Stimulated activated CD8-positive, alpha-beta memory T cell treated with anti-CD3 and anti-CD28 coated beads, Interleukin-4, amount 100 ng/mL, for 48 hours (primary cell): ENCODE data around the gene BRPF1.

Source experiments
- DNase-seq: peaks from one replicate; pipeline ENCODE4 v3.0.0-alpha.2; 2020

BRPF1 gene

GRCh38 chr3:9739181-9739580 lies 7.6 kb downstream of the BRPF1 start:
- no peak for DNase-seq

- DNase-seq, result no peak
Observed at GRCh38 chr3:9742560-9742959, 11.0 kb downstream of the BRPF1 start.

DNA sequence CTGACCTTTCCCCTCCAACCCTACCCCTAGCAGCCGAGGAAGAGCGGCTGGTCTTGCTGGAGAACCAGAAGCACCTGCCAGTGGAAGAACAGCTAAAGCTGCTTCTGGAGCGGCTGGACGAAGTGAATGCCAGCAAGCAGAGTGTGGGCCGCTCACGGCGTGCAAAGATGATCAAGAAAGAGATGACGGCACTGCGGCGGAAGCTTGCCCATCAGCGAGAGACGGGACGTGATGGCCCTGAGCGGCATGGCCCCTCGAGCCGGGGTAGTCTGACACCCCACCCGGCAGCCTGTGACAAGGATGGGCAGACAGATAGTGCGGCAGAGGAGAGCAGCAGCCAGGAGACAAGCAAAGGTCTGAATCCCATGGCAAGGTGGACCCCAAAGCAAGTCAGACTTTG lies 12.0 kb downstream of the BRPF1 start:
- no peak for DNase-seq

DNA sequence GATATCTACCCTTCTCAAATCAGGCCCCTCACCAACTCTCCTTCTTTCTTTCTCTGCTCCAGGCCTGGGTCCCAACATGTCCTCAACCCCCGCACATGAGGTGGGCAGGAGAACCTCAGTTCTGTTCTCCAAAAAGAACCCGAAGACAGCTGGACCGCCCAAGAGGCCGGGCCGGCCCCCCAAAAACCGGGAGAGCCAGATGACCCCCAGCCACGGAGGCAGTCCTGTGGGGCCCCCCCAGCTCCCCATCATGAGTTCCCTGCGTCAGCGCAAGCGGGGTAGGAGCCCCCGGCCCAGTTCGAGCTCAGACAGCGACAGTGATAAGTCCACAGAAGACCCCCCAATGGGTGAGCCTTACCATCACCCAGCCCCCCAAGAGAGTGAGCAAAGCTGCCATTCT lies 12.6 kb downstream of the BRPF1 start:
- no peak for DNase-seq

GRCh38 chr3:9745521-9745920 lies 14.0 kb downstream of the BRPF1 start:
- DNase-seq, result no peak

DNA sequence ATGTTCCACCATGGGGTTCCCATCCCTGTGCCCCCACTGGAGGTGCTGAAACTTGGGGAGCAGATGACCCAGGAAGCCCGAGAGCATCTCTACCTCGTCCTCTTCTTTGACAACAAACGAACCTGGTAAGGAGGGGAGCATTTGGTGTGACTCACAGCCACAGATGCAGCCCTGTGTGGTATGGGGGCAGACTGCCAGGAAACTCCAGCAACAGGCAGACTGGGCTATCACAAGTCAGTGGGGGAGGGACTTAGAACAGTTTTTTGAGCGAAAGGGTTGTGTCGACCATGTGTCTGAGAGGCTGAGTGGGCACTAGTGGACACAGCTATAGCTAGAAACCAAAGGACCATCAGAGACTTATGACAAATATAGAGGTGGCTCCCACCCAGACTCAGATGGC lies 14.8 kb downstream of the BRPF1 start:
- peak; percentile 64 for DNase-seq

GRCh38 chr3:9747267-9747666 lies 15.7 kb downstream of the BRPF1 start:
- no peak for DNase-seq

DNA sequence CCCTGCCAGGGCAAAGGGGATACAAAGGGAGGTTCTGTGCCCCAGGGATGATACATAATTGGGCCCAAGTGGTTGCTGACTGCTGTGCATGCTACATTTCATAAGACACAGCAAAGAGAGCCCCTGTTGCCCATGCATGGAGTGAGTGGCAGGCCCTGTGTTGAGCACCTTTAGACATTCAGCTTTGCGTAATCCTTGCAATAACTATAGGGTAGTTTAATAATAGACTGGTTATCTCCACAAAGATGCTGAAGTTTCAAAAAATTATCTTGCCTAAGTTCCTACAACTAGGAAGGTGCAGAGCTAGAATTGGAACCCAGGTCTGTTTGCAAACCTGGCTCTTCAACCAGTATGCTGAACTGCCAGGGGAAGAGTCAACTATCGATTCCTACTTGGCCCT lies 16.5 kb downstream of the BRPF1 start:
- DNase-seq, result no peak

DNA sequence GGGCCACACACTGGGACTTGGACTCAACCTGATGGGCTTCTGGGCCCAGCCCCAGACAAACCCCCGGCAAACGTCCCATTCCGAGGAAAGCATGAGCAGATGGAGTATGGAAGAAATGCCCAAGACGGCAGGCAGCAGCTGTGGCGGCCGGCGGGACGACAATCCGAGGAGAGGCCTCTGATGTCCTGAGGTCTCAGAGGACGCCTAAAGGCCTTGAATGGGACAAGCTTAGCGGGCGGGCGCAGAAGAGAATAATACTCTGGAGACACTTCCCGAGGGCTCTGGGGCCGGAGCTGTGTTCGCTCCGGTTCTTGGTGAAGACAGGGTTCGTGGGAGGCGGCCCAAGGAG lies 17.7 kb downstream of the BRPF1 start:
- DNase-seq, result no peak

DNA sequence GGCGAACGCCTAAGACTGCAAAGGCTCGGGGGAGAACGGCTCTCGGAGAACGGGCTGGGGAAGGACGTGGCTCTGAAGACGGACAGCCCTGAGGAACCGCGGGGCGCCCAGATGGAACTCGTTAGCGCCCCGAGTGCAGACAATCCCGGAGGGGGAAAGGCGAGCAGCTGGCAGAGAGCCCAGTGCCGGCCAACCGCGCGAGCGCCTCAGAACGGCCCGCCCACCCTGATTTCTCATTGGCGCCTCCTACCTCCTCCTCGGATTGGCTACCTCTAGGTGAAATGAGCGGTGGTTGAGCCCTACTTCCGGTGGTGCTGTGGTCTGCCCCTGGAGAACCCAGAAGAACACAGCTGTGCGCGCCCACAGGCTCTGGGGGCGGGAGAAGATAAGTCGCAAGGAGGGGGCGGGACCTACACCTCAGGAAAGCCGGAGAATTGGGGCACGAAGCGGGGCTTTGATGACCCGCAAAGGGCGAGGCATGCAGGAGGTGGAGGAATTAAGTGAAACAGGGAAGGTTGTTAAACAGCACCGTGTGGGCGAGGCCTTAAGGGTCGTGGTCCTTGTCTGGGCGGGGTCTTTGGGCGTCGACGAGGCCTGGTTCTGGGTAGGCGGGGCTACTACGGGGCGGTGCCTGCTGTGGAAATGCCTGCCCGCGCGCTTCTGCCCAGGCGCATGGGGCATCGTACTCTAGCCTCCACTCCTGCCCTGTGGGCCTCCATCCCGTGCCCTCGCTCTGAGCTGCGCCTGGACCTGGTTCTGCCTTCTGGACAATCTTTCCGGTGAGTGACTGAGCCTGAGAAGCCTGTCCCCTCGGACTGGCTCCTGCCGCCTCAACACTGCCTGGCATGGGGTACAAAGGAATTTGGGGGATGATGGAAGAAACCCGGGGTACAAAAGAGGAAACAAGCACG lies 18.4 kb downstream of the BRPF1 start, which contains the start of gene OGG1:
OGG1 (plus strand) TSS at position 308 of the 911 bp plus-strand sequence; CDS start at position 643, 335 bp downstream.
- DNase-seq, result peak; percentile 97

DNA sequence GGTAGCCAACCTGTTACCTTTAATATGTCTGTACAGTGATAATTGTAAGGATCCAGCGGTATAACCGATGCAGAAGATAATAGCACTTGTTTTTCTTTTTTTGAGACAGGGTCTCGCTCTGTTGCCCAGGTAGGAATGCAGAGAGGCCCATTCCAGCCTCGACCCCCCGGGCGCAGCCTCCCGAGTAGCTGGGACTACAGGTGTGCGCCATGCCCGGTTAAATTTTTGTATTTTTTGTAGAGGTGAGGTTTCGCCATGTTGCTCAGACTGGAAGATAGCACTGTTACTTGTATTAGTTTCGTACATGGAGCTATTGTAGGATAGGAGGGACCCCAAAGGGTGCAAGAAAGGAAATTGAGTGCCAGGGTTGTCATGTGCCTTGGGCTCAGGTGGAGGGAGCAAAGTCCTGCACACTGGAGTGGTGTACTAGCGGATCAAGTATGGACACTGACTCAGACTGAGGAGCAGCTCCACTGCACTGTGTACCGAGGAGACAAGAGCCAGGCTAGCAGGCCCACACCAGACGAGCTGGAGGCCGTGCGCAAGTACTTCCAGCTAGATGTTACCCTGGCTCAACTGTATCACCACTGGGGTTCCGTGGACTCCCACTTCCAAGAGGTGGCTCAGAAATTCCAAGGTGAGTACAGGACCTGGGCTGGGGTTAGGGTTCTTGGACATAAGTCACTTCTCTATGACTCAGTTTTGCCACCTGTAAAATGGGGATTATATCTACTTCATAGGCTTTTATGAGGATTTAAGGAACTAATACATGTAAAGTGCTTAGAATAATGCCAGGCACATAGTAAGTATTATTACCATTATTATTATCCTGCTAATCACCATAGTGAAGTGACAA lies 19.2 kb downstream of the BRPF1 start:
- DNase-seq, result no peak

DNA sequence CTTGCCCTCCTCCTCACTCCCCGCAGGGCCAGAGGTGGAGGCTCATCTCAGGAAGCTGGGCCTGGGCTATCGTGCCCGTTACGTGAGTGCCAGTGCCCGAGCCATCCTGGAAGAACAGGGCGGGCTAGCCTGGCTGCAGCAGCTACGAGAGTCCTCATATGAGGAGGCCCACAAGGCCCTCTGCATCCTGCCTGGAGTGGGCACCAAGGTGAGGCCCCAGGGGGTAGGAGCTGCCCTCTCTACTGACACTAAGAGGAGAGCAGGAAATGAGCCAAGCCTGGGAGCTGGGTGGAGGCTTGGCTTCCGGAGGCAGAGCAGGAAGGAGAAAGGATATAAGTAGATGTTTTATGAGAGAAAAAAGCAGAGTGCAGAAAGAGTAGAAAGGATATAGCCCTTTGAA lies 23.1 kb downstream of the BRPF1 start:
- DNase-seq, result no peak

GRCh38 chr3:9757427-9757826 lies 25.9 kb downstream of the BRPF1 start:
- no peak for DNase-seq

- no peak for DNase-seq
Observed at GRCh38 chr3:9760779-9761505, 29.4 kb downstream of the BRPF1 start.

- DNase-seq, result no peak
Observed at GRCh38 chr3:9761919-9762318, 30.4 kb downstream of the BRPF1 start.

DNA sequence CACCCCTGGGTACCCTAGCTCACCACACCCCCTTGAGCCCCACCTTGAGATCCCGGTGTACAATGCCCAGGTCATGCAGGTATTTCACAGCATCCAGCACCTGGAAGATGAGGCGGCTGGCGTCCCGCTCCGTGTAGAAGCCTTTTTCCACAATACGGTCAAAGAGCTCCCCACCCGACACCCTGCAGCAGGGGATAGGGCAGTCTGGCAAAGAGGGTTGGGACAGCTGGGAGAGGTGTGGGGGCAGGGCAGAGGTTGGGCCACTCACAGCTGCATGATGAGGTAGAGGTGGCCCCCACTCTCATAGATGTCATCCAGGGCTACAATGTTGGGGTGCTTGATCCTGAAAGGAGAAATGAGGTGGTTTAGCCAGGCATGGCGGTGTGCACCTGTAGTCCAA lies 31.3 kb downstream of the BRPF1 start:
- no peak for DNase-seq

GRCh38 chr3:9765865-9766264 lies 34.3 kb downstream of the BRPF1 start:
- no peak for DNase-seq

- no peak for DNase-seq
Observed at GRCh38 chr3:9767418-9767817, 35.9 kb downstream of the BRPF1 start.

GRCh38 chr3:9768141-9768775 lies 36.7 kb downstream of the BRPF1 start:
- no peak for DNase-seq

GRCh38 chr3:9769012-9769411 lies 37.5 kb downstream of the BRPF1 start:
- no peak for DNase-seq

DNA sequence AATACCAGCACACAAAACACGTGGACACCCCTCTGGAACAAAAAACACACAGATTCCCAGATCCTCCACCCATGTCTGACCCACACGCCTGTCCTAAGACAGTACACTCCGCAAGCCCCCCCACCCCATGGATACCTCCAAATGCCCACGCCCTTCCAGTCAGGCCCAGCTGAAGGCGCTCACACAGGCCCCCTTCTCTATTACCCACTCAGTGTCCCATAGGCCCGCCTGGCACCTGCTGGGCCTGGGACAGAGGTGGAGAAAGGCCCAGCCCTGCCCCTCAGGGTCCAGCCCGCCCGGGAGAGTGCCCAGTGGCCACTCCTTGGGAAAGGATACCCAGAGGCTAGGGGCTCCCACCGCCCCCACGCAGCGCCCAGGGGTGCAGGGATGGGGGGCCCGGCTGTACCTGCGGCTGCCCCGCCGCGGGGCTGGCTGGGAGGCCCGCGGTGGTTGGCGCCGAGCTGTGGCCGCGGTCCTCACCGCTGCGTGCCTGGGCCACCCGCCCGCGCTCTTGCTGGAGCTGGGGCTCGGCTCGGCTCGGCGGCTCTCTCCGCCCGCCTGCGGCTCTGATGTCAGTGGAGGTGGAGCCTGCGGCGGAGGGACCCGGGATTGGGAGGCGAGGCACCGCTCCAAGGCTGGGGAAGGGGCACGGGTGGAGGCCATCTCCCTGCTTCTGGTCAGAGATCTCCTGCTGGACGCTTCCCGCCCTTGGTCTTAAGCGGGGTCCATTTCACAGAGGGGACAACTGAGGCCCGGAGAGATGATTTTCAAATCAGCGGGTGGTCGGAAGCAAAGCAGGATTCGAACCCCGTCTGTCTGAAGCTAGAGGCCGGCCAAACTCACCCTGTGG lies 38.1 kb downstream of the BRPF1 start, which contains the start of gene CAMK1:
CAMK1 (minus strand) TSS at position 522 of the 850 bp plus-strand sequence. CDS start 2,198 bp downstream, outside the sequence.
- peak; percentile 82 for DNase-seq
